Upper lobe of right lung (tissue), 1 donor: ENCODE measurements around the gene UBE2D3. TPM values are rescaled to one million over a fixed set of nuclear protein-coding genes. Genes with fewer than 3 reads are reported as not detected.
A peak's percentile ranks its signal among the peaks of the same experiment; 100 is the strongest.

Source experiments
- ATAC-seq: fragments of 200-7000 bp; cut with Tn5 transposase; one replicate; pipeline ENCODE4 v1.9.1; 2020; ENCODE audit warnings: mild to moderate bottlenecking, moderate library complexity
- DNase-seq: peaks from one replicate; pipeline ENCODE4 v3.0.0-alpha.2; 2020
- H3K27ac ChIP-seq: fragments of 200-600 bp; one replicate; pipeline ENCODE4 v1.8.0; 2022
- H3K27me3 ChIP-seq: fragments of 200-600 bp; one replicate; pipeline ENCODE4 v1.8.0; 2022; ENCODE audit warnings: mild to moderate bottlenecking
- H3K36me3 ChIP-seq: fragments of 200-600 bp; one replicate; pipeline ENCODE4 v1.8.0; 2022
- H3K4me1 ChIP-seq: fragments of 200-600 bp; one replicate; pipeline ENCODE4 v1.8.0; 2022
- H3K4me3 ChIP-seq: fragments of 200-600 bp; one replicate; pipeline ENCODE4 v1.8.0; 2022; ENCODE audit warnings: mild to moderate bottlenecking
- H3K9me3 ChIP-seq: fragments of 200-600 bp; one replicate; pipeline ENCODE4 v1.8.0; 2022
- CTCF ChIP-seq: fragments of 200-600 bp; IDR thresholded peaks from one replicate; pipeline ENCODE4 v1.8.0; 2022; ENCODE audit warnings: antibody characterized with exemption
- intact Hi-C: fragments of 100-400 bp; cut with DNase I; formaldehyde crosslinking; loops from one replicate; pipeline ENCODE4 v1.11.0; 2022
- total RNA-seq: library from RNA; stranded (reverse); fragmentation: NEBNext Ultra II Directional; extraction: Animal tissue kit (Norgen Biotek cat#: 25700); gene quantifications from one replicate; pipeline ENCODE4 v1.2.1, GENCODE V29; 2021
- donor health status: DM: no; HTN: yes; CAD: no; lungs with severe emphysema.

Gene UBE2D3
- total RNA-seq, 1 donor from 2014 or later, result 279 TPM

- no peak overlapping the region for H3K4me3 ChIP-seq
- H3K27me3 ChIP-seq, result no peaks in the 10 kb centered on the region
- DNase-seq (no peak), ATAC-seq (no peak)
- intact Hi-C loops, result no loop called here
- no peaks in the 10 kb centered on the region for H3K36me3 ChIP-seq
- no peaks in the 10 kb centered on the region for H3K4me1 ChIP-seq
- H3K9me3 ChIP-seq, result no peaks in the 10 kb centered on the region
- TF ChIP-seq CTCF, result no peak
- no peak overlapping the region for H3K27ac ChIP-seq
These were observed 51.5 kb downstream of the UBE2D3 start for GRCh38 chr4:102775805-102776204.

GRCh38 chr4:102774254-102774653 lies 53.1 kb downstream of the UBE2D3 start:
- TF ChIP-seq CTCF, result no peak
- Histone ChIP-seq H3K36me3 (no peaks in the 10 kb centered on the region), H3K27ac (no peak overlapping the region), H3K27me3 (no peaks in the 10 kb centered on the region), H3K4me3 (no peak overlapping the region), H3K4me1 (no peaks in the 10 kb centered on the region), H3K9me3 (no peaks in the 10 kb centered on the region)
- ATAC-seq (no peak), DNase-seq (no peak)
- intact Hi-C loops, result no loop called here

- TF ChIP-seq CTCF, result no peak
- ATAC-seq, result no peak
- intact Hi-C loops, result no loop called here
These were observed 54.5 kb downstream of the UBE2D3 start for GRCh38 chr4:102772738-102773340.

GRCh38 chr4:102764901-102765300 lies 62.5 kb downstream of the UBE2D3 start:
- no peak overlapping the region for H3K27ac ChIP-seq
- TF ChIP-seq CTCF, result no peak
- H3K36me3 ChIP-seq, result no peaks in the 10 kb centered on the region
- H3K4me3 ChIP-seq, result no peak overlapping the region
- H3K9me3 ChIP-seq, result no peaks in the 10 kb centered on the region
- peaks cover 5% of the 10 kb centered on the region for H3K4me1 ChIP-seq
- intact Hi-C loops, result no loop called here
- no peaks in the 10 kb centered on the region for H3K27me3 ChIP-seq
- ATAC-seq (no peak), DNase-seq (no peak)

More at GRCh38 chr4:102772738-102773340, 54.5 kb downstream of the UBE2D3 start:
- Histone ChIP-seq H3K27ac (no peak overlapping the region), H3K4me1 (no peaks in the 10 kb centered on the region), H3K4me3 (no peak overlapping the region), H3K36me3 (no peaks in the 10 kb centered on the region), H3K9me3 (no peaks in the 10 kb centered on the region), H3K27me3 (no peaks in the 10 kb centered on the region)
- no peak for DNase-seq

GRCh38 chr4:102761906-102762305 lies 65.4 kb downstream of the UBE2D3 start:
- no peak for DNase-seq
- intact Hi-C loops, result no loop called here
- no peaks in the 10 kb centered on the region for H3K9me3 ChIP-seq
- H3K36me3 ChIP-seq, result no peaks in the 10 kb centered on the region
- ATAC-seq, result no peak
- peak overlapping the region; percentile 93 for H3K4me3 ChIP-seq
- H3K27ac ChIP-seq, result no peak overlapping the region
- H3K4me1 ChIP-seq, result peaks cover 30% of the 10 kb centered on the region
- no peaks in the 10 kb centered on the region for H3K27me3 ChIP-seq
- no peak for TF ChIP-seq CTCF

GRCh38 chr4:102761296-102761701 lies 66.1 kb downstream of the UBE2D3 start:
- no peaks in the 10 kb centered on the region for H3K9me3 ChIP-seq
- H3K27me3 ChIP-seq, result no peaks in the 10 kb centered on the region
- intact Hi-C loops, result no loop called here
- peaks cover 32% of the 10 kb centered on the region for H3K4me1 ChIP-seq
- H3K27ac ChIP-seq, result peak overlapping the region; percentile 92
- no peak for TF ChIP-seq CTCF
- DNase-seq (no peak), ATAC-seq (peak; percentile 1)
- peak overlapping the region; percentile 93 for H3K4me3 ChIP-seq
- no peaks in the 10 kb centered on the region for H3K36me3 ChIP-seq
